Measurements from ENCODE around the gene LGALS7.

LGALS7 gene

DNA sequence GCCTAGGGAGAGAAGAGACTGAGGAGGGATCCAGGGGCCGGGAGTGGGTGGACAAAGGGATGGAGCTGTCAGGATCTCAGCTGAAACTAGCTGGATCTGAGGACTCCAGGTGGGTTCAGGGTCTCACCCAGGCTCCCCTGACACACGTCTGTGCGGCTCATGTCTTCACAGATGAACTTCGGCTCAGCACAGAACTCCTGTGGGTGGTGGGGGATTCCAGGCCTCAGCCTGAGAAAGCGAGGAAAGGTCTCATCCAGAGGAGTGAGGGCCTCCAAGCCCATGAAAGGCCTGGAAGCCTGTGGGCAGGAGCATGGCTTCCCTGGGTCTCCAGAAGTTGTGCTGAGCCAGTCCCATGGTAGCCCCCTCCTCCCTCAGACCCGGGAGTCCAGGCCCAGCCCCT lies 30.4 kb downstream of the LGALS7 start:
- Mint-ChIP-seq H3K4me1 (ENCODE audit: low read depth) (peaks cover 13% of the 10 kb centered on the region), H3K4me3 (no peak overlapping the region), H3K9me3 (no peaks in the 10 kb centered on the region), H3K27ac (no peak overlapping the region), H3K36me3 (ENCODE audit: low read depth) (no peaks in the 10 kb centered on the region), H3K27me3 (peaks cover under 1% of the 10 kb centered on the region)
- DNase-seq, result no peak

DNA sequence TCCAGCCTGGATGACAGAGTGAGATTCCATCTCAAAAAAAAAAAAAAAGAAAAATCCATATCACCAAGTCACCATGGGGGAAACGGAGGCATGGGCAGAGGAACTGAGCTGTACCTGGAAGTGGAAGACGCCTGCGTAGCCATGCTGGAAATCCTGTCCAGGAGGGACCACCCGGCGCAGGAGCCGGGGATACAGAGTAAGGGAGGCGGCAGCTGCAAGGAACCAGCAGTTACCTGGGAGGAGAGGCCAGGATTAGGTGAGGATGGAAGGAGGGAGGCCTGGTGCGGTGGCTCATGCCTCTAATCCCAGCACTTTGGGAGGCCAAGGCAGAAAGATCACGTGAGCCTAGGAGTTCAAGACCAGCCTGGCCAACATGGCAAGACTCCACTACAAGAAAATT lies 31.0 kb downstream of the LGALS7 start:
- Mint-ChIP-seq H3K9me3 (no peaks in the 10 kb centered on the region), H3K4me3 (no peak overlapping the region), H3K27me3 (peaks cover 5% of the 10 kb centered on the region), H3K36me3 (ENCODE audit: low read depth) (no peaks in the 10 kb centered on the region), H3K27ac (no peak overlapping the region), H3K4me1 (ENCODE audit: low read depth) (peaks cover 17% of the 10 kb centered on the region)
- DNase-seq, result no peak

DNA sequence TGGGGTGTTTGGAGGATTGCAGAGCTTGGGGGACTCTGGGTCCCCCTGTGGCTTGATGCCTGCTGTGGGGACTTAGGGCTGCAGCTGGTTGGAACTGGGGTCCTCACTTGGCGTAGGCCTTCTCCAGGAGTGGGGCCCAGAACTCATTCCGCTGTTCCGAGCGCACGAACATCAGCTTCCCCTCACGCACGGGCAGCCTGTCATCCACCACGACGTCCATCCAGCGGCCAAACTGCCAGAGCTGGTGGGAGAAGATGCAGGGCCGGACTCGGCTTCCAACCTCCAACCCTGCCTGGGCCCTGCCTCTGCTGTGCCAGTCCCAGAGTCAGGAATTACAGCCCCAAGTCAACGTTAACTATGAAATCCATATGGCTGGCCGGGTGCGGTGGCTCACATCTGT lies 31.6 kb downstream of the LGALS7 start:
- Mint-ChIP-seq H3K27ac (no peak overlapping the region), H3K36me3 (ENCODE audit: low read depth) (no peaks in the 10 kb centered on the region), H3K9me3 (no peaks in the 10 kb centered on the region), H3K4me3 (no peak overlapping the region), H3K27me3 (peaks cover 5% of the 10 kb centered on the region), H3K4me1 (ENCODE audit: low read depth) (peaks cover 17% of the 10 kb centered on the region)
- DNase-seq, result no peak

DNA sequence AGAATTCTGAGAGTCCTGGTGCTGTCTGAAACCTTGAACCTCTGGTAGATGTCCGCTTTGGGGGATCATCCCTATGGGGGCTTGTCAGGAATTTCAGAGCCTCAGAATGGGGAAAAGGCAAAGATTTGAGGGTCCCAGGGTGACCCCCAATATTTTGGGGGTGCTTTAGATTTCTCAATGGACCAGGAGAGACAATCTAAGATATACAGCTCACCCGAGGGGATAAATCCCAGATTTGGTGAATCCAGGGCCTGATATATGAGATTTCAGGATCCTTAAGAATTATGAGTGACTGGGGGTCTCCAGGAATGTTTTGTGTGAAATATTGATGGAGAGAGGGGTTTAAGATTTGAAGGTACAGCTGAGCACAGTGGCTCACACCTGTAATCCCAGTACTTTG lies 32.4 kb downstream of the LGALS7 start:
- Mint-ChIP-seq H3K27me3 (peaks cover 7% of the 10 kb centered on the region), H3K36me3 (ENCODE audit: low read depth) (no peaks in the 10 kb centered on the region), H3K9me3 (no peaks in the 10 kb centered on the region), H3K27ac (no peak overlapping the region), H3K4me3 (no peak overlapping the region), H3K4me1 (ENCODE audit: low read depth) (peaks cover 22% of the 10 kb centered on the region)
- no peak for DNase-seq

DNA sequence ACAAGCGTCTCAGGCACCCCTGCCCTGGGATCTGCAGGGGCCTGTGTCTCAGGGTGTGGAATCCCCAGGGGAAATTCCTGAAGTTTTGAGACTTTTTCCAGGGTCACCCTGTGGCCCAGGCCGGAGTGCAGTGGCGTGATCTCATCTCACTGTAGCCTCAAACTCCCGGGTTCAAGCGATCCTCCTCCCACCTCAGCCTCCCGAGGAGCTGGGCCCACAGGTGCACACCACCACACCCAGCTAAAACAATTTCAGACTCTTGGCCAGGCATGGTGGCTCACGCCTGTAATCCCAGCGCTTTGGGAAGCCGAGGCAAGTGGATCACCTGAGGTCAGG lies 33.1 kb downstream of the LGALS7 start:
- H3K27me3 Mint-ChIP-seq, result peaks cover 7% of the 10 kb centered on the region
- DNase-seq, result no peak
- H3K4me1 Mint-ChIP-seq (ENCODE audit: low read depth), result peaks cover 24% of the 10 kb centered on the region
- no peak overlapping the region for H3K4me3 Mint-ChIP-seq
- H3K9me3 Mint-ChIP-seq, result no peaks in the 10 kb centered on the region
- H3K36me3 Mint-ChIP-seq (ENCODE audit: low read depth), result no peaks in the 10 kb centered on the region
- H3K27ac Mint-ChIP-seq, result no peak overlapping the region

DNA sequence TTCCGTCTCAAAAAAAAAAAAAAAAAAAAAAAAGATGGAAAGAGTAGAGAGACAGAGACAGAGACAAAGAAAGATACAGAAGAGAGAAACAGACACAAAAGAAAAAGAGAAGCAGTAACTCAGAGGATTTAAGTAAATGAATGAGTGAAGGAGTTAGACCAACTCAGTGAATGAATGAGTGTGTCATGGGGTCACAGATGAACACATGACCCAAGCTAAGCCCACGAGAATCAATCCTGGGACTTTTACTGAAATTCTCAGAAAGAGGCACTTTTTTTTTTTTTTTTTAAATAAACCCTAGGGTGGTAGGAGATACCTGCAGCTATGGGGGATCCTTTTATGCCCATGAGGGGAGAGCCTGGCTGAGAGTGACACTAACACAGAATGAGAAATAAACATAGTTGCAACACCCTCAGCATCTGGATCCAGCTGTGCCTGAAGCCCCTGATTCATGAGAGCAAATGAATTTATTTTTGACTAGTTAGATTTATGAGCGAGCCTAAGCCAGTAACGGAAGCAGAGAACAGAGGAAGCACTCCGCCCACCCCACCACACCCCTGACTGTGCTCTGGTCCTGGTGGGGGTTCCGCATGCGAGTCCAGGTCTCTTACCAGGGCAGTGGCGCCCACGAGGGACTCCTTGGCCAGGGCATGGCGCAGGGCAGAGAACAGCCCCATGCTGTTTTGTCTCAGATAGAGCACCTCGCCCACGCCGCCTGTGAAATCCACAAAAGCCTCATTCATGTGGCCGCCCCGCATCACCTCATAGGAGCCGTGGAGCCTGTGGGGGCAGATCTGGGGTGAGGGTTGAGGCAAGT lies 33.7 kb downstream of the LGALS7 start:
- Mint-ChIP-seq H3K27me3 (peaks cover 7% of the 10 kb centered on the region), H3K4me1 (ENCODE audit: low read depth) (peaks cover 30% of the 10 kb centered on the region), H3K9me3 (no peaks in the 10 kb centered on the region), H3K36me3 (ENCODE audit: low read depth) (no peaks in the 10 kb centered on the region), H3K4me3 (no peak overlapping the region), H3K27ac (no peak overlapping the region)
- no peak for DNase-seq

DNA sequence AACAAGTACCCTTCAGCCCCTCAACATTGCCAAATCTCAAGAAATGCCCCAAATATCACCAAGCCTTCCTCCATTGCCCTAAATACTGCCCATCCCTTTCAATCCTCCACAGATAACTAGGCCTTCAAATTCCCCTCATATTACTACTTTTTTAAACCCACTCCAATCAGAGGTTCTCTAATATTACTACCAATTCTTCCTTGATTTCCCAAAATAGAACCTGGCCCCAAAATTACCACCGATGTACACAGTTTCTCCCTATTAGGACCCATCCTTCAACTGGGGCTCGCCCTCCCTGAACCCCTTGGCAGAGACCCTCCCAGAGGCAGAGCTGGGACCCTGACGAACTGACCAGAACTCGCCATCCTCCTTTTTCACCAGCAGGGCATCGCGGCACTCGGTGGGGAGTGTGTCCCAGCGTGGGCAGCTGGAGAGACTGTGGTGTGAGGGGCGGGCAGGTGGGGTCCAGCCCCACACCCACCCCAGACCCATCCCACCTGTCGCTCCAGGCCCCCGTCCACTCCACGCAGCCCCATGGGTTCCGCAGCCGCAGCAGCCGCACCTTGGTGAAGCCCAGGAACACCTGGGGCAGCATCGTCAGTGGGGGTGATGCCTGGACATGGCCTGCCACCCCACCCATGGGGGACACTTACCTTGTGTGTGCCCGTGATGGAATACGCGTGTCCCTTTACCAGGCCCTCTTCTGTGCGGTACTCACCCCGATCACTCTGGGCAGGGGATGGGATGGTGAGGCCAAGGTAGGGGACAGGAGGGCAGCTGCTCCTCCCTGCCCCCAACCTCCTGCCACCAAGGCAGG lies 35.2 kb downstream of the LGALS7 start:
- H3K4me3 Mint-ChIP-seq, result peak overlapping the region; percentile 11
- peaks cover 43% of the 10 kb centered on the region for H3K4me1 Mint-ChIP-seq (ENCODE audit: low read depth)
- DNase-seq, result no peak
- H3K27me3 Mint-ChIP-seq, result peaks cover 7% of the 10 kb centered on the region
- peak overlapping the region; percentile 15 for H3K27ac Mint-ChIP-seq
- no peaks in the 10 kb centered on the region for H3K36me3 Mint-ChIP-seq (ENCODE audit: low read depth)
- no peaks in the 10 kb centered on the region for H3K9me3 Mint-ChIP-seq

DNA sequence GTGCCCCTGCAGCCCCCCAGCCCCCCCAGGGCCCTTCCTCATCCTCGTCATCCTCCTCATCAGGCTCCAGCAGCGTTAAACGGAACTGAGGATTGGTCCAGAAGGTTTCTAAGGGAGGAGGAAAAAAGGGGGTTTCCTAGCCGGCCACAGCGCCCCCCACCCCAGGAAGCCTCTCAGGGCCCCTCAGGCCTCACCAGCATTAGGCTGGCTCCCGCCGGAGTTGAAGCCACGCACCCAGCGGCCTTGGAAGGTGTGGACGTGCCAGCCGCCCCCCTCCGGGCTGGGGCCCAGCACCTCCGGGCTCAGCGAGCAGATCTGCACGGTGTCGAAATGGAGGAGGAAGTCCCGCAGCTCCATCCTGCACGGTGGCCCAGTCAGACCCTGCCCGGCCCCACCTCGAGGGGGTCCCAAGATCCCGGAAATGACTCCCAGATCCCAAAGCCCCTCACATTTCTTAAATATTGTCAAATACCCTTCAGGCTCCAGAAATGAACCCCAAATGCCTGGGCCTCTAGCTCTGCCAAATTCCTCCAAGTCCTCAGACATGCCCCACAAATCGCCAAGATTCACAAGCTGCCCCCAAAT lies 35.9 kb downstream of the LGALS7 start:
- H3K27me3 Mint-ChIP-seq, result peaks cover 7% of the 10 kb centered on the region
- no peaks in the 10 kb centered on the region for H3K9me3 Mint-ChIP-seq
- peak overlapping the region; percentile 15 for H3K27ac Mint-ChIP-seq
- no peaks in the 10 kb centered on the region for H3K36me3 Mint-ChIP-seq (ENCODE audit: low read depth)
- H3K4me3 Mint-ChIP-seq, result peak overlapping the region; percentile 23
- peaks cover 43% of the 10 kb centered on the region for H3K4me1 Mint-ChIP-seq (ENCODE audit: low read depth)
- peak; percentile 37 for DNase-seq

DNA sequence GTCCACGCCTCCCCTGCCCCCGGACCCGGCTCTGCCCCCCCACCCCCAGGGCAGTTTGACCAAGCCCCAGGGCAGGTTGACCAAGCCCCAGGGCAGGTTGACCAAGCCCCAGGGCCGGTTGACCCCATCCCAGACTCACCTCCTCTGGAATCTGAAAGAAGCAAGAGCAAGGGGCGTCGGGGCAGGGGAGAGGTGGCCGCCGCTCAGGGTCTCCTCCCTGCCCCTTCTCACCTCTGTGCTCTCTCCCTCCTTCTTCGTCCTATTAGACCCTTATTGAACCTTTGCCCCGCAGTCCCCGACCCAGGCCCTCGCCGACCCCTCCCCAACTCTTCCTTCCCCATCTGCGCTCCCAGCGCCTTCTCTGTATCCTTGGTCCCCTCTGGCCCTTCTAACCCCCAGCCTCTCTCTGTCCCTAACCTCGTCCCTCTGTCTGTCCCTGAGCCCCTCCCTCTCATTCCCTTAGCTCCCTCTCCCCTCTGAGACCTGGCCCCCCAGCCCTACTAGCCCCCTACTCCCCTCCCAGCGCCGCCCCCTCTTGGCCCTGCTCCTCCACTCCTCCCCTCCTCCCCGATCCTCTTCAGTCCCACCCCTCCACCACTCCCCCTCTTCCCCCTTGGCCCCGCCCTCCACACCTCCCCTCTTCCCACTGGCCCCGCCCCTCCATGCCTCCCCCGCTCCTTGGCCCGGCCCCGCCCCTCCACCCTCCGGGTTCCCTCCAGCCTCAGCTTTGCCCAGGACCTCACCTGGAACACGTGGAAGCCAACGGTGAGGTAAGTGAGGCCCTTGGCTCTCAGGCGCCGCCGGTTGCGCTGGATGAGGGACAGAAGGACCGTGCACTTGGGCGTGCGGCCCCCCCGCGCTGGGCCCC lies 36.7 kb downstream of the LGALS7 start:
- H3K4me1 Mint-ChIP-seq (ENCODE audit: low read depth), result peaks cover 43% of the 10 kb centered on the region
- H3K36me3 Mint-ChIP-seq (ENCODE audit: low read depth), result no peaks in the 10 kb centered on the region
- H3K27ac Mint-ChIP-seq, result peak overlapping the region; percentile 22
- peak; percentile 74 for DNase-seq
- no peaks in the 10 kb centered on the region for H3K9me3 Mint-ChIP-seq
- peaks cover 7% of the 10 kb centered on the region for H3K27me3 Mint-ChIP-seq
- H3K4me3 Mint-ChIP-seq, result peak overlapping the region; percentile 31

DNA sequence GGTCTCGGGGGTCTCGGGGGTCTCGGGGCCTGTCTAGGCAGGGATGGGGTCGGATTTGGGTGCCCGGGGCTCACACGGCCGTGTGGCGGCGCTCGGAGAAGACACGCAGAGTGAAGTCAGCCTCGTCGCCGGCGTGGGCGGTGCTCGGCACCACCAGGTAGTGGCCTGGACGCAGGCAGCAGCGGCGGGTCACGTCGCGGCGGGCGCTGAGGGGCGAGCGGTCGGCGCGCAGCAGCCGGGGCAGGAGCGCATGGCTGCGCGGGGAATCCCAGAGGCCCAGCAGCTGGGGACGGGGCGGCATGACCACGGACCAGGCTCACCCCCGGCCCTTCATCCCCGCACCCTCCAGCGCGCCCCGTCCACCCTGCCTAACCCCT lies 37.3 kb downstream of the LGALS7 start:
- Mint-ChIP-seq H3K9me3 (no peaks in the 10 kb centered on the region), H3K36me3 (ENCODE audit: low read depth) (no peaks in the 10 kb centered on the region), H3K4me3 (peak overlapping the region; percentile 38), H3K27ac (peak overlapping the region; percentile 33), H3K4me1 (ENCODE audit: low read depth) (peaks cover 43% of the 10 kb centered on the region), H3K27me3 (peaks cover 7% of the 10 kb centered on the region)
- DNase-seq, result peak; percentile 73

DNA sequence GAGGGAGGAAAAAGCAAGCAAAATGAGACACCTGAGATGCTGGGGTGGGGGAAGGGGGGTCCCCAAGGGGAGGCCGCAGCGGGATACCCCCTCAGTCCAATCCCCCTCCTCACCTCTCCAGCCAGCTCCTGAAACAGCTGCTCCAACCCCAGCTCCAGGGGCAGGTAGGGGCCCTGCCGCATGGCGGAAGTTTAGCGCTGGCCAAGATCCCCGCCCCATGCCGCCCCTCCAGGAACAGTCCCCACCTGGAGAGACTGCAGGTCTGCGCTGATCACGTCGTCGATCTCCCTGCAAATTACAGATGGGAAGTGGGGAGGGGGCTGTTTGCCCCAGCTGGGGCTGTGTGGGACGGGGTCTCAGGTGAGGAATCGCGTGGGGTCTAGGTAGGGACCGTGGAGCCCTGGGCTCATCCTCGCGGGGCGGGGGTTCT lies 38.0 kb downstream of the LGALS7 start:
- Mint-ChIP-seq H3K36me3 (ENCODE audit: low read depth) (peaks cover 4% of the 10 kb centered on the region), H3K27me3 (peaks cover 7% of the 10 kb centered on the region), H3K4me3 (no peak overlapping the region), H3K9me3 (no peaks in the 10 kb centered on the region), H3K4me1 (ENCODE audit: low read depth) (peaks cover 43% of the 10 kb centered on the region), H3K27ac (peak overlapping the region; percentile 85)
- peak; percentile 61 for DNase-seq

DNA sequence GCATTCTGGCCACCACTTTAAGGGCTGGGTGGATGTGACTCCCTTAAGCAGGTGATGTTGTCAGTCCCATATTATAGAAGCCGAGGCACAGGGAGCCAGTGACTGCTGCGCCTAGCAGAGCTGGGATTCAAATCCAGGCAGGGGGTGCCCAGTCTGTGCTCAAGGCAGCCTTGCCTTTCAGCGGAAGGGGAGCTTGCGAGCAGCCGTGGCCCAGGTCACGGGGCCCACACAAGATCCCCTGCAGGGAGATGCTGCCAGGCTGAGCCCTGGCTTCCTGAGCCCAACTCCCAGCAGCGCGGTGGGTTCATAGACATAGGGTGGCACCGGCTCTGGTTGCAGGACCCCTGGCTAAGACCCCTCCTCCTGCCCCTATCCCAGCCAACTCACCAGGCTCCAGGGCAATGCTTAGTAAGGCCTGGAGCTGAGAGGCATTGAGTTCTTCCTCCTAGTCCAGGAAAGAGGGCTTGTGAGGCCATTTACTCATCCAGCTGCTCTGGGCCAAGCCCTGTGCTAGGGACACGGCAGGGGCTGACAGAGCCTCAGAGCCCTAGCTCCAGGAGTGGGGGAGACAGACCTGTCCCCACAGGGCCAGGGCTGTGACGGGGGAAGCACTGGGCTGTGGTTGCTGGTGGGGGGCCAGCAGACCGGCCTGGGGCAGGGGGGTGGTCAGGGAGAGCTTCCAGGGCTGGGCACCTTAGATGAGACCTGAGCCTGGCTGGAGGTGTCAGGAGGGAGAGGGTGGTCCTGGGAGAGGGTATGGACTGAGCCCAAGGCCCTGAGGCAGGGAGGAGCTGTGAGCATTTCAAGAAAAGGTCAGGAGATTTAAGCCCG lies 38.7 kb downstream of the LGALS7 start:
- Mint-ChIP-seq H3K4me3 (no peak overlapping the region), H3K9me3 (no peaks in the 10 kb centered on the region), H3K27me3 (peaks cover 7% of the 10 kb centered on the region), H3K27ac (peak overlapping the region; percentile 85), H3K4me1 (ENCODE audit: low read depth) (peaks cover 40% of the 10 kb centered on the region), H3K36me3 (ENCODE audit: low read depth) (peaks cover 9% of the 10 kb centered on the region)
- peak; percentile 55 for DNase-seq

DNA sequence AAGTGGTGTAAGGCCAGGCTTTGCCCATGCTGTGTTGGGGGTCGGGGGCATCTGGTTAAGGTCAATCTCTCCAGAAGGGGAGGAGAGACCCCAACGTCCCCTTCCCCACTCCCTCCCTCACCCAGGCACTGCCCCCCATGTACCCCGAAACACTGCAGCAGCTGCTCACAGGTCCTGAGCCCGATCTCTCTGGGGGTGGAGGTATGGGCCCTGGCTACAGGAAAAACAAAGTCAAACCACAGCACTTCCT lies 39.2 kb downstream of the LGALS7 start:
- Mint-ChIP-seq H3K4me3 (no peak overlapping the region), H3K36me3 (ENCODE audit: low read depth) (peaks cover 11% of the 10 kb centered on the region), H3K4me1 (ENCODE audit: low read depth) (peaks cover 38% of the 10 kb centered on the region), H3K9me3 (no peaks in the 10 kb centered on the region), H3K27me3 (peaks cover 7% of the 10 kb centered on the region), H3K27ac (peak overlapping the region; percentile 85)
- DNase-seq, result no peak
